Fibroblast of skin of right quadriceps (primary cell): ENCODE results near the gene RMI2.

Experiments used
- DNase-seq: peaks from one replicate; pipeline ENCODE4 v3.0.0-alpha.2; 2013

Gene RMI2

DNA sequence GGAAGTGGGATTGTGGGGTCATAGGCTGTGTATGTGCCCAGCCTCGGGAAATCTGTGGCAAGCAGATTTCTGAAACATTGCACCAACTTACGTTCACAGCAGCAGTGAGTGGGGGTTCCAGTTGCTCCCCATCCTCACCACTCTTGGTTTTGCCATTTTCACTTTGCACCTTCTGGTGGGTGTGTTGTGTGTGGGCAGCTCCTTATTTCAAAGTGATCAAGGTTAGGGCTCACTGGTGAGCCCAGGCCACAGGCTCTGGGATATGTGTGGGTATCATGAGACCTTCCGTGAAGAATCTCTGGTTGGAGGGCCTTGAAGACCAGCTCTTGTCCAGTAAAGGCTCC is 34.7 kb upstream of the RMI2 start:
- DNase-seq: no peak

DNA sequence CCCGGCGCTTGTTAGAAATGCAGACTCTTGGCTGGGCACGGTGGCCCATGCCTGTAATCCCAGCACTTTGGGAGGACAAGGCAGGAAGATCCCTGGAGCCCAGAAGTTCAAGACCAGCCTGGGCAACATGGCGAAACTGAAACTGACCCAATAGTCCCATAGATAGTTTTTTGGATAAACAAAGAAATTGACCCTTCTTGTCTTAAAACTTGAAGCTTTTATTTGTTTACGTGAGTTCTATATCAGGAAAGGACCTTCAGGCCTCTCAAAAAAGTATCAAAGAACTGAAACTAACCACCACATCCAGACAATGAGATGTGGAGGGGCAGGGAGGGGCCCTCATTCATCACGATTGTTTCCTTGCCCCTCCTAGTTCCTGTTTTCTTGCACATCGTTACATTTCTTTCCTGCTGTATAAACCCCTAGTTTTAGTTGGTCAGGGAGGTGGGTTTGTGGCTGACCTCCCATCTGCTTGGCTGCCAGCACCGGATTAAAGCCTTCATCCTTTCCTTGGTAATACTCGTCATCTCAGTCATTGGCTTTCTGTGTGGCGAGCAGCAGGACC is 34.2 kb upstream of the RMI2 start:
- DNase-seq: no peak

DNA sequence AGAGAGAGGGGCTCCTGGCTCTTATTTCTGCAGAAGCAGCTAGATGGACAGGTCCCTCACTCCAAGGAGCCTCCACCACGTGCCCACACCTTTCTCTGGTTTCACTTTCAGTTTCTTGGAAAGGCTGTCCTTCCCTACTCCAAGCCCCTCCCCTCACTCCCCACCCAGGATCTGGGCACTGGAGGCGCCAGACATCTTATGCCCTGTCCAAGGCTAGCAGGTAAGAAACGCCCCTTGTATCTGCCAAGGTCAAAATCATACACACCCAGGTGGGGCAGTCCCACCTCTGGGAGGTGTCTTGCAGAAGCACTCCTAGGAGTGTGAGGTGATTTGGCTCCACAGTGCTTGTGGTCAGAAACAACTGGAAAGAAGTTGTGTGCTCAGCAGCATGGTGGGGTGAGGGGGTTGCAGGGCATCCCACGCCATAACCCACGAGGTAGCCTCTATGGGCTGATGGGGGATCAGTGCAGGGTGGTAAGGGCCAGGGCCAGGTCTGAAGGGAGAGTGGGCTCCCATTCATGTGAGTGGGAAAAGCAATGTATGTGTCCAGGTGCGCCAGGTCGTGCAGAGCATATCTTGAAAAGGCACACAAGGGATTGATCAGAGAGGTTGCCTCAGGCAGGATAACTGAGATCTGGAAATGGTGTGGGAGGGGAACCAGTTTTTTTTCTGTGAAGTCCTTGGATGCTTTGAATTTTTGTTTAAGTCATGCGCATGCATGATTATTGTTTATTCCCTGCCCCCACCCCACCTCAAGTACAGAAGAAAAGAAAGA is 32.4 kb upstream of the RMI2 start:
- DNase-seq: peak; percentile 75

DNA sequence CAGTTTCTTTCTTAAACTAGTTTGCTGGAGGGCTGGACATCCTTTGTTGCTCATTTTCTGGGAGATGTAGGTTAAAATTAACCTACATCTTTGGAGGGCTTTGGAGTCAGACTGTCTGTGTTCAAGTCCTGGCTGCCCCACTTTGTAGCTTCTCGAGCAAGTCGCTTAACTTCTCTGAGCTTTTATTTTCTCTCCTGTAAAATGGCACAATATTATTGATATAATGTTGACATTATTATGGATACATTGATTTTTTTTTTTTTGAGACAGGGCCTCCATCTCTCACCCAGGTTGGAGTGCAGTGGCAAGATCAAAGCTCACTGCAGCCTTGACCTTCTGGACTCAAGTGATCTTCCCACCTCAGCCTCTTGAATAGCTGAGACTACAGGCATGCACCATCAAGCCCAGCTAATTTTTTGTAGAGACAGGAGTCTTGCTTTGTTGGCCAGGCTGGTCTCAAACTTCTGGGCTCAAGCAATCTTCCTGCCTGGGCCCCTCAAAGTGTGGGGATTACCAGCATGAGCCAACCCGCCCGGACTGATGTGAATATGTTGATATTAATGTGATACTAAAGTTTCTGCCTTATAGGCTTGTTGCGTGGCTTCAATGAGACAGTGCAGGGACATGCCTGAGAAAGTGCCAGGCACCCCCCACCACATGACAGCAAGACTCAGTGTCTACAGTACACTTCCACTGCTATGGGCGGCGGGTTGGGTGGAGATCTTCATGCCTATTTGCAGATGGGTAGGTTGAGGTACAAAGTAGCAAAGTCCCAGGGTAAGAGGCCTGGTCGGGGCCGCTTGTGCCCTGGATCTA is 31.6 kb upstream of the RMI2 start:
- DNase-seq: no peak

DNA sequence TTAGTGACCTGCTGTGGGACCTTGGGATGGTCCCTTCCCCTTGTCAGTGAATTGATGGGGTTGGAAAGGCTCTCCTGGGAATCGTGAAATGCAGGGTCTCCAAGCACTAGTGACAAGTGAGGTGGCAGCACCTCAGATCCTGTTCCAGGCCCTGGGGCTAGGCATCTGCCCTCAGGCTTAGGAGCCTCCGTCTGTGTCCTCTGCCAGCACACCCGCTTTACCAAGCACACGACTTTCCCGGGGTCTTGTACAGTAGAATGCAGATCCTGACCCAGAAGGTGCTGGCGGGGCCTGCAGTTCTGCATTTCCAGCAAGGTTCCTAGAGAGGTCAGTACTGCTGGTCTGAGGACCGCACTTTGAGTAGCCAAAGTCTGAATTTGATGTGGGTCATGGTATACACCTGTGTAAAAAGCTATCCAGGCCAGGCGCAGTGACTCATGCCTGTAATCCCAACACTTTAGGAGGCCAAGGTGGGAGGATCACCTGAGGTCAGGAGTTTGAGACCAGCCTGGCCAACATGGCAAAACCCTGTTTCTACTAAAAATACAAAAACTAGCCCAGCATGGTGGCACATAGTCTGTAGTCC is 30.9 kb upstream of the RMI2 start:
- no peak for DNase-seq

DNA sequence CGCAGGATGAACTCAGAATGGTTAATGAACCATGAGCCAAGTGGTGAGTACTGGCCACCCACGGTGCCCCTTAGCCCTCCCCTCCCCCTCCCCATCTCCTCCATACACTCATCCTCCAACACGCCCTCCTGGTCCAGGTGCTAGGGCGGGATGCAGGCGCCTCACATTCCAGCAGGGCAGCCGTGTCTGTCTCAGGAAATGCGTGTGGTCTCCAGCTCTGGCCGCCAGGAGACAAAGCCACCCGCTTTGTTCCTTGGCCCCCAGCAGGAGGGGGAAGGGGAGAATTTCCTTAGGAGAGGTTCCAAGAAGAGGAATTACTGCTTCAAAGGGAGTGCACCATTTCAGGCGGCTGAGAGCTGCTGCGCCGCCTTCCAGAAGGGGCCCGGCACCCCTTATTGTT is 29.7 kb upstream of the RMI2 start:
- DNase-seq: peak; percentile 83

DNA sequence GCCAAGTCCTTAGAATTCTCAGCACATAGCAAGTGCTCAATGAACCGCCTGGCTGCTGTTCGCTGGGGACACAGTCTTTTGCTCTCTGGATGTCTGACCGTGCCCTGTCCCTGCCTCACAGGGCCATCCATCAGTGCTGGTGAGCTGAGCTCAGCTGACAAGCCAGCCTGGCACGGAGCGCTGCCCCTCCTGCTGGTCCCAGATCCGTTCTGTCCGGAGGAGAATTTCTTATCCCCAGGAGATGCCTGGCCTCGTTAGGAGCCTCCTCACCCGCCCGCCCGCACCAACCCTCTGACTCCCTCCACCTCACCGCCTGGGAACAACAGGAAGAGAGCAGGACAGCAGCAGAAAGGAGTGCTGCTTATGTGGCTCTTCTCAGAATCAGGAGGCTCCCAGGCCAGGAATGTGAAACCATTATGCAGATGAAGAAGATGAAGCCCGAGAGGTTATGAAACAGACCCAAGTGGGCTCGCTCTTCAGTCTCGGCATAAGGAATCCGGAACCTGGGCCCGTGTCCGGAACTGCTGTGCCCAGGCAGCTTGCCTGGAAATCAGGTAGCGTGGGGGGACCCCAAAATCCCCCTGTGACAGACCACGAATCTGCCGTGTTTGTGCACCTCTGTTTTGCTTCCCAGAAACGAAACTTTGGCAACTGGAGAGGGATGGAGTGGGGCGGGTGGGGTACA is 28.8 kb upstream of the RMI2 start:
- DNase-seq: no peak

DNA sequence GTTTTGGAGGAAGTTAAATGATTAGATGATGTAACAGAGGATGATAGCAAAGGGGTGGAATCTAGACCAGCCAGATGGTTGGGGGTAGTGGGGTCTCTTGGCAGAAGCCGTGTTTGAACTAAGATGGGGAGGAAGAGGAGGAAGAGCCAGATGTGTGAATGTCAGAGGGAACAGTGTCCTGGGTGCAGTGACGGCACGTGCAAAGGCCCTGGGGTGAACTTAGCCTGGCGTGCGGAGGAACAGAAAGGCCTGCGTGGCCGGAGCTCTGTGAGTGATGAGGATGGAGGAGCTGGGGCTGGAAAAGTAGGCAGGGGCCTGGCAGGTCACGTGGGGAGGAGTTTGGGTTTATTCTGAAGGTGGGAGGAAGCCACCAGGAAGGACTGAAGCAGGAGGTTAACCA is 26.4 kb upstream of the RMI2 start:
- DNase-seq: no peak

DNA sequence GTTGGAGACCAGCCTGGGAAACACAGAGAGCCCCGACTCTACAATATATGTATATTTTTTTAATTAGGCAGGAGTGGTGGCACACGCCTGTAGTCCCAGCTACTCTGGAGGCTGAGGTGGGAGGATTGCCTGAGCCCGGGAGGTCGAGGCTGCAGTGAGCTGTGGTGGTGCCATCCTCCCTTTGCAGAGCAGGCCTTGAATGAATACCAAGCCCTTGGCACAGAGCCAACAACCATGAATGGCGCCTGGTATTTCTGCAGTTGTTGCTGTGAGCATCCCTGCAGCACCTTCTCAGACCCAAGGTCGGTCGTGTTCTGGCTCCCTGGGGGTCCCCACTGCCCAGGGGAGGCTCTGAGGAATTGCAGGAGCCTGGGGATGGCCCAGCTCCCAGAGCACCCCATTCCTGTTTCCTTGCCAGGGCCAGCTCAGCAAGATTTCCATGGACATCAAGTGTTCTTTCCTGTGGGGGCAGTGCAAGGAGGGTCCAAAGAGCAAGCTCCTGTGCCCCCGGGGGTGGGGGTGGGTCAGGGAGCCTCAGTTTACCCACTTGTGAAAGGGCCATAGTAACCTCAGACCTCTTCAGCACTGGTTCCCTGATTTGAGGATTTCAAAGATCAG is 25.6 kb upstream of the RMI2 start:
- no peak for DNase-seq

DNA sequence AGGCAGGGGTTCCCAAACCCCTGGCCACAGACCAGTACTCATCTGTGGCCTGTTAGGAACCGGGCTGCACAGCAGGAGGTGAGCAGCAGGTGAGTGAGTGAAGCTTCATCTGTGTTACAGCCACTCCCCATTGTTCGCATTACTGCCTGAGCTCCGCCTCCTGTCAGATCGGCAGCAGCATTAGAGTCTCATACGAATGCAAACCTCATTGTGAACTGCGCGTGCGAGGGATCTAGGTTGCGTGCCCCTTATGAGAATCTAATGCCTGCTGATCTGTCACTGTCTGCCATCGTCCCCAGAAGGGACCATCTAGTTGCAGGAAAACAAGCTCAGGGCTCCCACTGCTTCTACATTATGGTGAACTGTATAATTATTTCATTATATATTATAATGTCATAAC is 25.1 kb upstream of the RMI2 start:
- DNase-seq: no peak

DNA sequence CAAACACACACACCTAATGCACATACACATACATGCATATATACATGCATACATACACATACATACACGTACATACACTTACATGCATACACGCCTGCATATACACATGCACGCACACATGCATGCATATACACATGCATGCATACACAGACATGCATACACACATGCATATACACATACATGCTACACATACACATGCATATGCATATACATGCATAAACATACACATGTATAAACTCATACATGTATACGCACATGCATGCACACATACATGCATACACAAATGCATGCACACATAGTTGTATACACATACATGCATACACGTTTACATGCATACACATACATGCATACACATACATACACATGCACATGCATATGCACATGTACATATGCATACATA is 23.6 kb upstream of the RMI2 start:
- DNase-seq: no peak

DNA sequence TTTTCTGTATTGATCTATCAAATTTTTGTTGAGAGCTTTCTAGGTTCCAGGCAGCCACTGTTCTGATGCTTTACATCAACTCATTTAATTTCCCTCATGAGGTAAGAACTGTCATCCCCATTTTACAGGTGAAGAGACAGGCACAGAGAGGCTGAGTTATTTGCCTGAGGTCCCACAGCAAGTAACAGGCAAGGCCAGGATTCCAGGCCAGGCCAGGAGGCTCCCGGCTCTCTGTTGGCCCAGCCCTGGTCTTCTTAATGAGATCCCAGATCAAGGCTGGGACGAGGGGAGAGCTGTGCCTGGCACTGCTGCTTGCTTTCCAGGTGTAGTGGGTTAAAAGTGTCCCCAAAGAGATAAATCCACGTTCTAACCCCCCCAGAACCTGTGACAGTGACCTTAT is 22.4 kb upstream of the RMI2 start:
- no peak for DNase-seq

DNA sequence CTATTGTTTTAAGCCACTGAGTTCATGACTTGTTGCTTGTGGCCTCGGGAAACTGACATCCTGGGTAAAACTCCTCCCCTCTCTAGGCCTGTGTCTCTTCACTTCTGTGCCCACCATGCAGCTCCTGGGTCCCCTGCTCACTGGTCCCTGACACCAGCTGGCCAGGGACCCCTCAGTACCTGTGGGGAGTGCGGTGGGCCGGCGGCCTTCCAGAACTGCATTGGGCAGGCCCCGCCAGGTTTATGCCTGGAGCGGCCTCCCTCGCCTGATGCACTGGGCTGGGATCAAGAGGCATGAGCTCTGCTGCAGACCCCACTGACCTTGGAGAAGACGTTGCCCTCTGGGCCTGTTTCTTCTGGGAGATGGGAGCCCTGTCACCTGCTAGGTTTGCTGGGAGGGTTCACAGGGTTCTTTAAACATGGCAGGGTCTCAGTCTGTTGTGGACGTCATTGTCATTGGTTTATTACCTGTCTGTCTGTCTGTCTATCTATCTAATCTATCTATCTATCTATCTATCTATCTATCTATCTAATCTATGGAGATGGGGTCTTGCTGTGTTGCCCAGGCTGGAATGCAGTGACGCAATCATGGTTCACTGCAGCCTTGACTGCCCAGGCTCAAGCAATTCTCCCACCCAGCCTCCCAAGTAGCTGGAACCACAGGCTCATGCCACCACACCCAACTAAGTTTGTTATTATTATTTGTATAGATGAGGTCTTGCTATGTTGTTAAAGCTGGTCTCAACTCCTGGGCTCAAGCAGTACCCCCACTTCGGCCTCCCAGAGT is 21.5 kb upstream of the RMI2 start:
- no peak for DNase-seq

DNA sequence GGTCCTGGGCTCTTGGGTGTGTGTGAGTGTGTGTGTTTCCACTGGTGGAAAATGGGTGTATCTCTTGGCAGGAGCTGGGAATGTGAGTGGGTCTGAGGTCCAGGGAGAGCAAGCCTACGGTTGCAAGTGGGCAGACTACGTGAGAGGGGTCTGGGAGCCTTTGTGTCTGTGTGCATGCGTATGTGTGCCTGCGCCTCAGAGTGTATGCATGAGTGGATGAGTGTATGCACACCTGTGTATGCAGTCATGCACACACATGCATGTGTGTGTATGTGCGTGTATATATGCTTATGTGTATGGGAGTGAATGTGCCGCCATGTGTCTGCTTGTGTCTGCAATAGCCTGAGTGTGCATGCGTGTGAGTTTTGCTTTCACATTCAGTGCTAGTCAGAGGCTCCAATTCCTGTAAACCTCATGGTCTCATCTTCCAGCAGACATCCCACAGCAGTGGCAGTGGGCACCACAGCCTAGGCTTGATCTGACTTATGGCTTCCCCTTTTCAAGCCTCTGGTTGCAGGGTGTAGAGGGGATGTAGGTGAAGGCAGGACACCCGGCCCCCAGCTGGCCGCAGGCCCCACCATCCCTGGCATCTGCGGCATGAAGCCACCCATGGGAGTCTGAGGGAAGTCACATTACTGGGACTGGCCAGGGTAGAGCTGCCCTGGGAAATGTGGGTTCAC is 19.7 kb upstream of the RMI2 start:
- DNase-seq: no peak

DNA sequence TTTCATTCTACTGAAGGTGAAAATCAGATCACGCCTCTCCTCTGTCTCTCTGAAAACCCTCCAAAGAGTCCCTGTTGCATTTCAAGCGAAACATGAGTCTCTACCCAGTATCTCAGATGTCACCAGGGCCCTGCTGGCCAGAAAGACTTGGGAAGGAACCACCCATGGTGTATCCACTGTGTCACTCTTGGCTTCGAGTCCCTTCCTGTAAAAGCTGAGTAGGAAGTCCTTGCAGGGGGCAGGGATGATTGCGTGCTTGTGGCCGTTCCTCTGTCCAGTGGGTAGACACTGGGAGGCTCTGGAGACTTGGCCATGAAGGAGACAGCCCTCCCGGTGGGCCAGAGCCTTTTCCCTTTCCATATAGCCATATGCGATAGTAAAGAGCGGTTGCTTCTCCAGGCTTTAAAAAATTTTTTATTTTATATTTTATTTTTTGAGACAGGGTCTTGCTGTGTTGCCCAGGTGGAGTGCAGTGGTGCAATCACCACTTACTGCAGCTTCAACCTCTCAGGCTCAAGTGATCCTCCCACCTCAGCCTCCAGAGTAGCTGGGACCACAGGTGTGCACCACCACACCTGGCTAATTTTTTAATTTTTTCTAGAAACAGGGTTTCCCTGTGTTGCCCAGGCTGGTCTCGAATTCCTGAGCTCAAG is 19.0 kb upstream of the RMI2 start:
- no peak for DNase-seq

DNA sequence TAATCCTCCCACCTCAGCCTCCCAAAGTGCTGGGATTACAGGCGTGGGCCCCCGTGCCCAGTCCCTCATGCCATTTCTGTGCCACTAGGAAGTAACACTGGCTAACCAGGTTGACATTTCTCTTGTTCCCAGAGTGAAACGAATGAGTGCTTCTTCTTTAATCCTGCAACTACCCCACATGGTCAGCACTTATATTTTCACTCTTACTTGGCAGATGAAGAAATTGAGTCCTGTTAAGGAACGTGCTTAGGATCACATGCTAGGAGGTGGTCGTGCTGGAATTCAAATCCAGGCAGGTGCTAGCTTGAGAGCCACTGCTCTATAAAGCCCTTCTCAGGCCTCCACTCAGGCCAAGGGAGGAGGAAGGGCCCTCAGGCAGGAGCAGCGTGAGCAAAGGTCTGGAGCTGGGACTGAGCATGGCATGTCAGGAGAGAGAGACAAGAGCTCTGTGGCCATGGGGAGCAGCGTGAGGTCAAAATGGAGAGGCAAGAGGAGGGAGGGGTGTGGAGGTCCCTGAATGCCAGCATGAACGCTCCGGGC is 18.5 kb upstream of the RMI2 start:
- no peak for DNase-seq

DNA sequence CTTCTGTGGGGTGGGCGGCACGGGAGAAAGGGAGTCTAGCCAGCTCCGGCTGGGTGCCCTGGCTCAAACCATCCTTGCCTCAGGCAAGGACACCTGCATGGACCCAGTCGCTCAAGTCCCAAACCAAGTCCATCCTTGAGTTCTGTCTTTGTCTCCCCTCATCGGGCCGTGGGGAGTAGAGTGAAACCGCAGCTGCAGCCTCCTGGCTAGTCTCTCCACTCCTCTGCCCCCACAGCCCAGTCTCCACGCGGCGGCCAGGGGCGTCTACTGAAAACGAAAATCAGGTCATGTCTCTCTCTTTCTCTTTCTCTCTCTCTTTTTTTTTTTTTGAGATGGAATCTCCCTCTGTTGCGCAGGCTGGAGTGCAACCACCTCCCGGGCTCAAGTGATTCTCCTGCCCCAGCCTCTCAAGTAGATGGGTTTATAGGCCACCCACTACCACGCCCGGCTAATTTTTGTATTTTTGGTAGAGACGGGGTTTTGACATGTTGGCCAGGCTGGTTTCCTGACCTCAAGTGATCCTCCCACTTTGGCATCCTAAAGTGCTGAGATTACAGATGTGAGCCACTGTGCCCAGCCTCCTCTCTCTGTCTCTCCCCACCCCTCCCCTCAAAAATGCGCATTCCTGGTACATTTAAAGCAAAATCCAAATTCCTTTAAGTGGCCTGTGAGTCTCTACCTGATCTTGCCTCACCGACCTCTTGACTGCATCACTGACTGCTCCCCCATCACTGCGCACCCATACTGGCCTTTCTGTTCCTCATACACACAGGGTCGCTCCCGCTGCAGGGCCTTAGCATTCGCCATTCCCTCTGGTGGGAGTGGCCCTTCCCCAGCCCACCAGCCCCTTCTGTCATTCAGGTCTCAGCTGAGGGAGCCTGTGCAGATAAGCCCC is 17.7 kb upstream of the RMI2 start:
- DNase-seq: no peak

DNA sequence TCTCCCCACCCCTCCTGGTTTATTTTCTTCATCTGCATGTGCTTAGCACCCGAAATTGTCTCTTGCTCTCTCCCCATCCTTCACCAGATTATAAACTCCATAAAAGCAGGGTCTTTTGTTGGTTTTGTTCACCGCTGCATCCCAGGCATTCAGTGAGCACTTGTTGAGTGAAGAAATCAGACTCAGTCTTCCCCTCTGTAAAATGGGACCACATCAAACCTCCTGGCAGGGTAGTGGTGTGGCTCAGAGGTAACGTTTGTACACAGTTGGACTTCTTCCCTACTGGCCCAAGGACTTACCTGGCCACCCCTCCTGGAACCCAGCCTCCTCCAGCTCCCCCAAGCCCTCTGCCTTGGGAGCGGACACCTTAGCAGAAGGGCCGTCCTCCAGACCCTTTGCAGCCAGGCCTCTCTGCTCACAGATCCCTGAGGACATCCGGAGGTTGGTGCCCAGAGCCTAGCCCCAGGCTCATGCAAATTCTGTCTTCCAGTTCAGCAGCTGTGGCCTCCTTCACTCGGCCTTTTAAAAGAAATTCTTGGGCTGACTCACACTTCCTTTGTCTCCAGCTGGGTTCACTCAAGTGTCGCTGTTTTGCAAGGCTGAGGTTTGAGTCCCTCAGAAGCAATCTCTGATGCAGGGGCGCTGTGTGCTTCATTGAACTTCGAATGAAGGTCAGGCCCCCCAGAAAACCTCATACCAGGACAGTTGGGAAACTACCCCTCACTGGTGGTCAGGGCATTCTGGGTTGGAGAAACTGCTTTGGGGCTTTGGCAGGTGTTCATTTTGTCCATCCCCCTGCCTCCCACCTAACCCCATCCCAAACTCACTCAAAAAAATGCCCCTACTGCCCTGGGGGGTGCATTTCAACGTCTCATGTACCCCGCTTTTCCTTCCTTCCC is 16.8 kb upstream of the RMI2 start:
- DNase-seq: peak; percentile 93
